GM12878 (cell line): ENCODE results near the gene TXNDC17. TPM values are rescaled to one million over a fixed set of nuclear protein-coding genes. Genes with fewer than 3 reads are reported as not detected.

Experiments
- ATAC-seq: fragments of 200-7000 bp; cut with Tn5 transposase; 3 replicates; pipeline ENCODE4 v1.9.1; 2020; ENCODE audit warnings: mild to moderate bottlenecking, moderate library complexity
- BruUV-seq: library from RNA; stranded (reverse); fragments of 400-500 nt; replicated peaks from 2 replicates; lab custom pipeline; 2021; lab: Mats Ljungman, UMichigan
- CTCF ChIA-PET: fragments of 300-600 bp; sonication (Branson Sonifier 250); formaldehyde crosslinking; extraction: SDS; loops from one replicate; lab custom pipeline; 2021; ENCODE audit warnings: inconsistent platforms; lab: Yijun Ruan, JAX
- POLR2A ChIA-PET: fragments of 350-600 bp; formaldehyde crosslinking; extraction: SDS; loops from one replicate; lab custom pipeline; 2021; ENCODE audit warnings: inconsistent platforms; lab: Charles Lee
- RAD21 ChIA-PET: fragments of 300-600 bp; sonication (Branson Sonifier 250); formaldehyde crosslinking; loops from one replicate; lab custom pipeline; 2023; ENCODE audit warnings: antibody characterized with exemption; ENCODE audit not compliant: unreplicated experiment; lab: Charles Lee
- SMC1A ChIA-PET: fragments of 300-600 bp; sonication (Branson Sonifier 250); formaldehyde crosslinking; loops from one replicate; lab custom pipeline; 2023; ENCODE audit not compliant: unreplicated experiment, uncharacterized antibody; lab: Charles Lee
- DNase-seq: peaks from one replicate; pipeline ENCODE4 v3.0.0-alpha.2; 2011; ENCODE audit warnings: low read depth, low spot score
- FAIRE-seq: peaks from 3 replicates; lab custom pipeline; 2011; peaks lifted over from hg19 to GRCh38; lab: Jason Lieb, UNC
- H2AFZ ChIP-seq: 2 replicates; pipeline ENCODE4 v1.6.0; 2011; ENCODE audit warnings: low read depth, low read length, control low read depth; ENCODE audit not compliant: control insufficient read depth
- H3K27ac ChIP-seq: 2 replicates; pipeline ENCODE4 v1.5.1; 2011; ENCODE audit warnings: control low read depth; ENCODE audit not compliant: control insufficient read depth, insufficient read depth
- H3K27me3 ChIP-seq, 2 experiments: replicated peaks in 1 of 2; 2 replicates each; pipeline versions ENCODE4 v1.6.0 to v1.6.1; 2011; ENCODE audit warnings: low read length in 1 of 2; ENCODE audit not compliant: control insufficient read depth in 2 of 2, insufficient read depth in 2 of 2
- H3K36me3 ChIP-seq, 2 experiments: 2 replicates each; pipeline ENCODE4 v1.5.1; 2011; ENCODE audit warnings: low read length in 1 of 2; ENCODE audit not compliant: control insufficient read depth in 2 of 2, insufficient read depth in 2 of 2
- H3K4me1 ChIP-seq: 2 replicates; pipeline ENCODE4 v1.6.1; 2011; ENCODE audit warnings: mild to moderate bottlenecking, low read length, moderate library complexity, mixed read lengths; ENCODE audit not compliant: control insufficient read depth, insufficient read depth
- H3K4me2 ChIP-seq: 2 replicates; pipeline ENCODE4 v1.6.0; 2011; ENCODE audit warnings: control low read depth; ENCODE audit not compliant: control insufficient read depth, insufficient read depth
- H3K4me3 ChIP-seq: fragments of 200-600 bp; sonication (generic); 2 replicates; pipeline ENCODE4 v1.5.1; 2016
- H3K79me2 ChIP-seq: 2 replicates; pipeline ENCODE4 v1.6.0; 2011; ENCODE audit warnings: low read length; ENCODE audit not compliant: control insufficient read depth, insufficient read depth
- H3K9ac ChIP-seq: 2 replicates; pipeline ENCODE4 v1.8.0; 2011; ENCODE audit warnings: low read length, control low read depth, mixed read lengths; ENCODE audit not compliant: control insufficient read depth, insufficient read depth
- H3K9me3 ChIP-seq: replicated peaks from 3 replicates; pipeline ENCODE4 v1.5.1; 2011; ENCODE audit warnings: mild to moderate bottlenecking, low read length; ENCODE audit not compliant: control insufficient read depth, insufficient read depth
- H4K20me1 ChIP-seq: 2 replicates; pipeline ENCODE4 v1.6.0; 2011; ENCODE audit not compliant: control insufficient read depth, insufficient read depth
- BCL11A ChIP-seq: IDR thresholded peaks from 2 replicates; pipeline ENCODE4 v1.6.1; 2011; ENCODE audit warnings: low read depth, low read length
- CBX3 ChIP-seq: fragments of 200-600 bp; sonication (generic); IDR thresholded peaks from 2 replicates; pipeline ENCODE4 v1.6.1; 2016; ENCODE audit warnings: low read depth, borderline replicate concordance
- CEBPB ChIP-seq, 2 experiments: fragments of 150-350 bp in 1 of 2; IDR thresholded peaks; 2 replicates each; pipeline ENCODE4 v1.6.1; 2012 to 2014; ENCODE audit warnings: low read depth in 2 of 2, low read length in 2 of 2, borderline replicate concordance in 1 of 2, inconsistent platforms in 1 of 2
- DPF2 ChIP-seq: fragments of 450-650 bp; IDR thresholded peaks from 2 replicates; pipeline ENCODE4 v1.6.1; 2017; ENCODE audit warnings: mild to moderate bottlenecking
- FOXK2 ChIP-seq: fragments of 450-650 bp; IDR thresholded peaks from 2 replicates; pipeline ENCODE4 v1.6.1; 2017; ENCODE audit warnings: mild to moderate bottlenecking, moderate library complexity
- KAT2A ChIP-seq: conservative IDR thresholded peaks from 2 replicates; pipeline ENCODE4 v1.6.1; 2011; ENCODE audit warnings: low read depth, low read length; ENCODE audit not compliant: control insufficient read depth
- MYB ChIP-seq: fragments of 150-350 bp; IDR thresholded peaks from 2 replicates; pipeline ENCODE4 v1.6.1; 2014; ENCODE audit warnings: mild to moderate bottlenecking, low read depth, low read length, borderline replicate concordance
- NFYB ChIP-seq: IDR thresholded peaks from 2 replicates; pipeline ENCODE4 v1.6.1; 2011; ENCODE audit warnings: low read depth, mild to moderate bottlenecking, low read length, improper control_type of control experiment, moderate library complexity; ENCODE audit not compliant: insufficient read depth
- SUZ12 ChIP-seq: fragments of 200-600 bp; sonication (generic); IDR thresholded peaks from one replicate; pipeline ENCODE4 v1.6.1; 2018; ENCODE audit warnings: antibody characterized with exemption, mild to moderate bottlenecking; ENCODE audit not compliant: unreplicated experiment
- TCF7 ChIP-seq: IDR thresholded peaks from 2 replicates; pipeline ENCODE4 v1.6.1; 2014; ENCODE audit warnings: antibody characterized with exemption, borderline replicate concordance
- WGBS: methylation state at CpG from one replicate; pipeline ENCODE4 v1.1.6; 2016; ENCODE audit warnings: low lambda C conversion rate; ENCODE audit not compliant: insufficient replicate concordance, insufficient coverage; ENCODE audit errors: missing lambda C conversion rate; 5-methylcytosine and 5-hydroxymethylcytosine counted together
- in situ Hi-C: fragments of 300-500 bp; cut with MboI; formaldehyde crosslinking; loops from 9 replicates; pipeline ENCODE4 v1.14.3; 2018; ENCODE audit warnings: mixed read lengths
- intact Hi-C: fragments of 100-400 bp; cut with micrococcal nuclease; formaldehyde crosslinking; loops from one replicate; pipeline ENCODE4 v1.14.2; 2022; ENCODE audit not compliant: unreplicated experiment
- polyA plus RNA-seq, 11 experiments: library from polyadenylated mRNA; depleted of rRNA in 4 of 11; unstranded in 6 of 11; stranded (reverse) in 5 of 11; fragments of >200 nt; fragmentation: Nextera tagmentation in 4 of 11; fragmentation: Illumina TruSeq in 1 of 11; extraction: Ambion mirVana in 4 of 11; extraction: Trizol in 1 of 11; gene quantifications; 1 replicate in 1 of 11; 2 replicates in 10 of 11; pipeline versions ENCODE4 v1.2.1 to v1.2.3, GENCODE V29; 2011 to 2016; ENCODE audit warnings: inconsistent platforms in 2 of 11, missing spikeins in 2 of 11, low read depth in 1 of 11
- total RNA-seq, 4 experiments: library from RNA; depleted of rRNA in 3 of 4; stranded (reverse); fragments of >200 nt in 3 of 4; fragmentation: Illumina TruSeq in 1 of 4; extraction: Trizol in 1 of 4; gene quantifications; 2 replicates each; pipeline versions ENCODE4 v1.2.1 to v1.2.3, GENCODE V29; 2013 to 2021
- TF ChIP-seq, protein P1 (sequence below): fragments of 450-650 bp; IDR thresholded peaks from 2 replicates; pipeline ENCODE4 v1.6.1; 2017; ENCODE audit warnings: antibody characterized with exemption, mild to moderate bottlenecking, moderate library complexity
- TF ChIP-seq, protein P2 (sequence below): IDR thresholded peaks from 2 replicates; pipeline ENCODE4 v1.6.1; 2012; ENCODE audit warnings: low read length, inconsistent platforms
- TF ChIP-seq, protein P3 (sequence below): fragments of 450-650 bp; IDR thresholded peaks from 2 replicates; pipeline ENCODE4 v1.6.1; 2016; ENCODE audit warnings: mild to moderate bottlenecking
- TF ChIP-seq, protein P4 (sequence below): IDR thresholded peaks from 2 replicates; pipeline ENCODE4 v1.6.1; 2012; ENCODE audit warnings: mild to moderate bottlenecking, low read depth, low read length

The TXNDC17 gene
- total and polyA plus RNA-seq, 10 of the 15 experiments (the other 5 are each of a cell fraction or from before 2014, with no cell fraction given): 124 to 957 (median 216) TPM

DNA sequence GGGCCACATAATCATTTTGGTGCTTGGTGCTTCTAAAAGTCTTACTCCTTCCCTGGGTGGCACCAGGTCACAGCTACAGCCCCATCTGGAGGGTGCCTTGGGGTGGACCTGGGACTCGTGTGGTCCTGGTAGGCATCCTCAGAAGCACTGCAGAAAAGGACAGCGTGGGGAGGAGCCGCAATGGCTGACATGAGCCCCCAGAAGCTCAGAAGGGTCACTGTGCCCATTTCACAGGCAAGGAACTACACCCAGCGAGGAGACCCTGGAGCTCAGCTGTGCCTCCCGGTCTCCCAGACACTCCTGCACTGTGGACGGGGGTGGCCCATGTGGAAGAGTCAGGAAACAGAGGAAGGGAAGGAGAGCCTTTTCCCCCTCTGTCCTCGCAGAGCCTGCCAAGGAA is 37.1 kb downstream of the TXNDC17 start (continued):
- TF ChIP-seq, protein P1, sequence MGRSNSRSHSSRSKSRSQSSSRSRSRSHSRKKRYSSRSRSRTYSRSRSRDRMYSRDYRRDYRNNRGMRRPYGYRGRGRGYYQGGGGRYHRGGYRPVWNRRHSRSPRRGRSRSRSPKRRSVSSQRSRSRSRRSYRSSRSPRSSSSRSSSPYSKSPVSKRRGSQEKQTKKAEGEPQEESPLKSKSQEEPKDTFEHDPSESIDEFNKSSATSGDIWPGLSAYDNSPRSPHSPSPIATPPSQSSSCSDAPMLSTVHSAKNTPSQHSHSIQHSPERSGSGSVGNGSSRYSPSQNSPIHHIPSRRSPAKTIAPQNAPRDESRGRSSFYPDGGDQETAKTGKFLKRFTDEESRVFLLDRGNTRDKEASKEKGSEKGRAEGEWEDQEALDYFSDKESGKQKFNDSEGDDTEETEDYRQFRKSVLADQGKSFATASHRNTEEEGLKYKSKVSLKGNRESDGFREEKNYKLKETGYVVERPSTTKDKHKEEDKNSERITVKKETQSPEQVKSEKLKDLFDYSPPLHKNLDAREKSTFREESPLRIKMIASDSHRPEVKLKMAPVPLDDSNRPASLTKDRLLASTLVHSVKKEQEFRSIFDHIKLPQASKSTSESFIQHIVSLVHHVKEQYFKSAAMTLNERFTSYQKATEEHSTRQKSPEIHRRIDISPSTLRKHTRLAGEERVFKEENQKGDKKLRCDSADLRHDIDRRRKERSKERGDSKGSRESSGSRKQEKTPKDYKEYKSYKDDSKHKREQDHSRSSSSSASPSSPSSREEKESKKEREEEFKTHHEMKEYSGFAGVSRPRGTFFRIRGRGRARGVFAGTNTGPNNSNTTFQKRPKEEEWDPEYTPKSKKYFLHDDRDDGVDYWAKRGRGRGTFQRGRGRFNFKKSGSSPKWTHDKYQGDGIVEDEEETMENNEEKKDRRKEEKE: no peak
- TF ChIP-seq, protein P2, sequence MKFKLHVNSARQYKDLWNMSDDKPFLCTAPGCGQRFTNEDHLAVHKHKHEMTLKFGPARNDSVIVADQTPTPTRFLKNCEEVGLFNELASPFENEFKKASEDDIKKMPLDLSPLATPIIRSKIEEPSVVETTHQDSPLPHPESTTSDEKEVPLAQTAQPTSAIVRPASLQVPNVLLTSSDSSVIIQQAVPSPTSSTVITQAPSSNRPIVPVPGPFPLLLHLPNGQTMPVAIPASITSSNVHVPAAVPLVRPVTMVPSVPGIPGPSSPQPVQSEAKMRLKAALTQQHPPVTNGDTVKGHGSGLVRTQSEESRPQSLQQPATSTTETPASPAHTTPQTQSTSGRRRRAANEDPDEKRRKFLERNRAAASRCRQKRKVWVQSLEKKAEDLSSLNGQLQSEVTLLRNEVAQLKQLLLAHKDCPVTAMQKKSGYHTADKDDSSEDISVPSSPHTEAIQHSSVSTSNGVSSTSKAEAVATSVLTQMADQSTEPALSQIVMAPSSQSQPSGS: no peak
- TF ChIP-seq CBX3: no peak
- TF ChIP-seq, protein P3, sequence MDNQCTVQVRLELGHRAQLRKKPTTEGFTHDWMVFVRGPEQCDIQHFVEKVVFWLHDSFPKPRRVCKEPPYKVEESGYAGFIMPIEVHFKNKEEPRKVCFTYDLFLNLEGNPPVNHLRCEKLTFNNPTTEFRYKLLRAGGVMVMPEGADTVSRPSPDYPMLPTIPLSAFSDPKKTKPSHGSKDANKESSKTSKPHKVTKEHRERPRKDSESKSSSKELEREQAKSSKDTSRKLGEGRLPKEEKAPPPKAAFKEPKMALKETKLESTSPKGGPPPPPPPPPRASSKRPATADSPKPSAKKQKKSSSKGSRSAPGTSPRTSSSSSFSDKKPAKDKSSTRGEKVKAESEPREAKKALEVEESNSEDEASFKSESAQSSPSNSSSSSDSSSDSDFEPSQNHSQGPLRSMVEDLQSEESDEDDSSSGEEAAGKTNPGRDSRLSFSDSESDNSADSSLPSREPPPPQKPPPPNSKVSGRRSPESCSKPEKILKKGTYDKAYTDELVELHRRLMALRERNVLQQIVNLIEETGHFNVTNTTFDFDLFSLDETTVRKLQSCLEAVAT: no peak

DNA sequence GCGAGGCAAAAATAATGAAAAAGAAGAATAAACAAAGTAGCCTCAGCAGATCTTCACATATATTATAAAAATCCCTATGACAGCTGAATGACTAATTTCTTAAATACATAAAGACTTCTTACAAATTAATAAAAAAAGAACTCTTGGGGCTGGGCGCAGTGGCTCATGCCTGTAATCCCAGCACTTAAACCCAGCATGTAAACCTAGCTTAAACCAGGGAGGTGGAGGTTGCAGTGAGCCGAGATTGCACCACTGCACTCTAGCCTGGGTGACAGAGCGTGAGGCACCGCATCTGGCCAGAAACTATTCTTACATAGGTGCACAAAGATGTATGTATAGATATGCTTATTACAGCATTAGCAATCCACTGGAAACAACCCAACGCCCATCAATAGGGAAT is 38.4 kb downstream of the TXNDC17 start:
- DNase-seq: no peak
- in situ Hi-C loops: no loop called here
- Histone ChIP-seq H3K4me1 (peaks cover 4% of the 10 kb centered on the region; the same call in 1 of the 2 replicates), H3K79me2 (no peaks in the 10 kb centered on the region), H3K9ac (no peak overlapping the region), H3K9me3 (no peaks in the 10 kb centered on the region), H2AFZ (no peak overlapping the region), H3K27me3 (peaks cover 0 to 5% of the 10 kb centered on the region in 2 experiments; a peak in 3 of 4 replicates), H3K4me3 (no peak overlapping the region), H3K36me3 (no peaks in the 10 kb centered on the region), H3K4me2 (no peak overlapping the region), H3K27ac (no peak overlapping the region), H4K20me1 (no peaks in the 10 kb centered on the region)
- ChIA-PET RAD21 (no interaction called here), POLR2A (interaction anchor here (0.7 kb wide), 2 partner anchors 17 to 443 kb away, joined by 4 to 6 read pairs; no protein-coding TSS in a partner anchor), CTCF (no interaction called here), SMC1A (no interaction called here)
- WGBS: 47% methylated on average over 6 of the region's 6 CpGs
- no peak for ATAC-seq
- intact Hi-C loops: no loop called here
- FAIRE-seq: no peak
- no TSS peak for BruUV-seq
- no peak for TF ChIP-seq KAT2A
- TF ChIP-seq SUZ12: no peak
- TF ChIP-seq MYB: no peak
- TF ChIP-seq CEBPB (IDR thresholded peaks at IDR 0.05; ENCODE audit: borderline replicate concordance in 1 of 2, low read depth in 2 of 2, low read length in 2 of 2): no peak
- TF ChIP-seq DPF2: no peak
- TF ChIP-seq, protein P4, sequence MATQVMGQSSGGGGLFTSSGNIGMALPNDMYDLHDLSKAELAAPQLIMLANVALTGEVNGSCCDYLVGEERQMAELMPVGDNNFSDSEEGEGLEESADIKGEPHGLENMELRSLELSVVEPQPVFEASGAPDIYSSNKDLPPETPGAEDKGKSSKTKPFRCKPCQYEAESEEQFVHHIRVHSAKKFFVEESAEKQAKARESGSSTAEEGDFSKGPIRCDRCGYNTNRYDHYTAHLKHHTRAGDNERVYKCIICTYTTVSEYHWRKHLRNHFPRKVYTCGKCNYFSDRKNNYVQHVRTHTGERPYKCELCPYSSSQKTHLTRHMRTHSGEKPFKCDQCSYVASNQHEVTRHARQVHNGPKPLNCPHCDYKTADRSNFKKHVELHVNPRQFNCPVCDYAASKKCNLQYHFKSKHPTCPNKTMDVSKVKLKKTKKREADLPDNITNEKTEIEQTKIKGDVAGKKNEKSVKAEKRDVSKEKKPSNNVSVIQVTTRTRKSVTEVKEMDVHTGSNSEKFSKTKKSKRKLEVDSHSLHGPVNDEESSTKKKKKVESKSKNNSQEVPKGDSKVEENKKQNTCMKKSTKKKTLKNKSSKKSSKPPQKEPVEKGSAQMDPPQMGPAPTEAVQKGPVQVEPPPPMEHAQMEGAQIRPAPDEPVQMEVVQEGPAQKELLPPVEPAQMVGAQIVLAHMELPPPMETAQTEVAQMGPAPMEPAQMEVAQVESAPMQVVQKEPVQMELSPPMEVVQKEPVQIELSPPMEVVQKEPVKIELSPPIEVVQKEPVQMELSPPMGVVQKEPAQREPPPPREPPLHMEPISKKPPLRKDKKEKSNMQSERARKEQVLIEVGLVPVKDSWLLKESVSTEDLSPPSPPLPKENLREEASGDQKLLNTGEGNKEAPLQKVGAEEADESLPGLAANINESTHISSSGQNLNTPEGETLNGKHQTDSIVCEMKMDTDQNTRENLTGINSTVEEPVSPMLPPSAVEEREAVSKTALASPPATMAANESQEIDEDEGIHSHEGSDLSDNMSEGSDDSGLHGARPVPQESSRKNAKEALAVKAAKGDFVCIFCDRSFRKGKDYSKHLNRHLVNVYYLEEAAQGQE: no peak
- no peak for TF ChIP-seq NFYB
- TF ChIP-seq TCF7: no peak
- TF ChIP-seq FOXK2: no peak
- no peak for TF ChIP-seq BCL11A
